Stomach (tissue), 4 donors: ENCODE measurements around the gene TMEM191C.
"Not testable (repeated sequence)": the region's sequence is repeated elsewhere in the genome, so short reads cannot be mapped to it uniquely, and the experiment has no call there.

Experiments
- CTCF ChIP-seq, 7 experiments: fragments of 450-650 bp in 4 of 7; fragments of 200-600 bp in 3 of 7; sonication (generic) in 3 of 7; IDR thresholded peaks; one replicate each; pipeline ENCODE4 v1.5.1; 2016 to 2019; ENCODE audit warnings: antibody characterized with exemption in 7 of 7, control low read depth in 2 of 7, mild to moderate bottlenecking in 1 of 7
- EP300 ChIP-seq: sonication (generic); formaldehyde crosslinking; IDR thresholded peaks from one replicate; pipeline ENCODE4 v1.6.1; 2017; ENCODE audit warnings: antibody characterized with exemption
- POLR2AphosphoS5 ChIP-seq, 3 donors: sonication (generic); formaldehyde crosslinking; IDR thresholded peaks; one replicate each; pipeline ENCODE4 v1.6.1; 2016; ENCODE audit warnings: antibody characterized with exemption in 3 of 3

- TF ChIP-seq POLR2AphosphoS5 (IDR thresholded peaks at IDR 0.05); CTCF (IDR thresholded peaks at IDR 0.05); EP300: not testable (repeated sequence)
These were observed 2.2 kb downstream of the TMEM191C start for GRCh38 chr22:21469097-21469994.
